Right ventricle myocardium inferior (tissue), 1 donor: Measurements from ENCODE around the gene MIGA2. TPM values are rescaled to one million over a fixed set of nuclear protein-coding genes. Genes with fewer than 3 reads are reported as not detected.
"Not testable (repeated sequence)": the region's sequence is repeated elsewhere in the genome, so short reads cannot be mapped to it uniquely, and the experiment has no call there.

Source experiments
- ATAC-seq: fragments of 200-7000 bp; cut with Tn5 transposase; one replicate; pipeline ENCODE4 v1.9.1; 2020; ENCODE audit warnings: mild to moderate bottlenecking, moderate library complexity
- DNase-seq: peaks from one replicate; pipeline ENCODE4 v3.0.0; 2021; ENCODE audit errors: missing footprints
- intact Hi-C: fragments of 100-400 bp; cut with DNase I; formaldehyde crosslinking; loops from one replicate; pipeline ENCODE4 v1.11.0; 2022
- long read RNA-seq: library from polyadenylated mRNA; unstranded; transcript quantifications from one replicate; pipeline ENCODE4 v2.0.0, GENCODE V29; 2021
- total RNA-seq: library from RNA; stranded (reverse); fragmentation: NEBNext Ultra II Directional; extraction: Animal tissue kit (Norgen Biotek cat#: 25700); gene quantifications from one replicate; pipeline ENCODE4 v1.2.1, GENCODE V29; 2021
- donor health status: DM: no; HTN: yes; CAD: no; lungs with severe emphysema.

The MIGA2 gene
- total RNA-seq: 38.2 TPM
- long read RNA-seq, partial matches to known transcripts: 27 of 93 reads
- long read RNA-seq, other reads (novel, unspliced or antisense): 63 of 93 reads

GRCh38 chr9:129036241-129036922, at the start of gene MIGA2:
Gene MIGA2, plus strand, starts transcription at chr9:129036626. Its CDS starts 3,969 bp downstream, at chr9:129040595.
- peak; percentile 96 for ATAC-seq
- intact Hi-C loops: no loop called here
- peak; percentile 99 for DNase-seq

GRCh38 chr9:128986671-128987070, 49.8 kb upstream of the MIGA2 start:
- intact Hi-C loops: no loop called here
- no peak for ATAC-seq
- no peak for DNase-seq

- ATAC-seq (no peak), DNase-seq (no peak)
- intact Hi-C loops: no loop called here
Observed at GRCh38 chr9:128987805-128988204, 48.6 kb upstream of the MIGA2 start.

- intact Hi-C loops: no loop called here
- ATAC-seq: no peak
- no peak for DNase-seq
Observed at GRCh38 chr9:128992995-128993394, 43.4 kb upstream of the MIGA2 start.

GRCh38 chr9:128995791-128996190, 40.6 kb upstream of the MIGA2 start:
- DNase-seq (no peak), ATAC-seq (no peak)
- intact Hi-C loops: no loop called here

GRCh38 chr9:128998462-128998861, 38.0 kb upstream of the MIGA2 start:
- intact Hi-C loops: no loop called here
- DNase-seq: no peak

GRCh38 chr9:128999581-129000206, 36.7 kb upstream of the MIGA2 start:
- DNase-seq (no peak), ATAC-seq (no peak)
- intact Hi-C loops: no loop called here

More at GRCh38 chr9:128998462-128998861, 38.0 kb upstream of the MIGA2 start:
- no peak for ATAC-seq

GRCh38 chr9:129001504-129002325, 34.7 kb upstream of the MIGA2 start:
- no peak for ATAC-seq

GRCh38 chr9:129002992-129003391, 33.4 kb upstream of the MIGA2 start:
- intact Hi-C loops: no loop called here
- no peak for ATAC-seq
- DNase-seq: no peak

More at GRCh38 chr9:129001504-129002325, 34.7 kb upstream of the MIGA2 start:
- DNase-seq: no peak
- intact Hi-C loops: no loop called here

GRCh38 chr9:129004173-129004572, 32.3 kb upstream of the MIGA2 start:
- DNase-seq, ATAC-seq, intact Hi-C loops: not testable (repeated sequence)

- DNase-seq: no peak
- intact Hi-C loops: no loop called here
- ATAC-seq: no peak
Observed at GRCh38 chr9:129005336-129005997, 31.0 kb upstream of the MIGA2 start.

GRCh38 chr9:129006328-129007034, 29.9 kb upstream of the MIGA2 start:
- peak; percentile 85 for ATAC-seq
- intact Hi-C loops: no loop called here
- no peak for DNase-seq

- DNase-seq (no peak), ATAC-seq (no peak)
- intact Hi-C loops: no loop called here
Observed at GRCh38 chr9:129007035-129007765, 29.2 kb upstream of the MIGA2 start.

GRCh38 chr9:129007766-129008468, 28.5 kb upstream of the MIGA2 start:
- no peak for DNase-seq
- no peak for ATAC-seq
- intact Hi-C loops: no loop called here

- no peak for ATAC-seq
- DNase-seq: no peak
- intact Hi-C loops: no loop called here
Observed at GRCh38 chr9:129008469-129008965, 27.9 kb upstream of the MIGA2 start.

GRCh38 chr9:129008986-129009583, 27.3 kb upstream of the MIGA2 start:
- intact Hi-C loops: no loop called here
- DNase-seq (no peak), ATAC-seq (no peak)
